HepG2 (cell line): ENCODE results near the gene ABL2. TPM values are rescaled to one million over a fixed set of nuclear protein-coding genes. Genes with fewer than 3 reads are reported as not detected.

Source experiments
- ATAD3A ChIP-seq: sonication (generic); formaldehyde crosslinking; IDR thresholded peaks from 2 replicates; pipeline ENCODE4 v1.4.0; 2020; ENCODE audit warnings: missing genetic modification reagents
- ATF7-NPFF ChIP-seq: sonication (generic); formaldehyde crosslinking; IDR thresholded peaks from 2 replicates; pipeline ENCODE4 v1.8.1; 2023; ENCODE audit warnings: mild to moderate bottlenecking, low read depth, missing genetic modification reagents, moderate library complexity
- CREM ChIP-seq, 2 experiments: sonication (generic) in 1 of 2; formaldehyde crosslinking in 1 of 2; IDR thresholded peaks; 2 replicates each; pipeline versions ENCODE4 v1.4.0 to v1.6.1; 2016 to 2020; ENCODE audit warnings: antibody characterized with exemption in 1 of 2, mild to moderate bottlenecking in 1 of 2, missing genetic modification reagents in 1 of 2
- DPF2 ChIP-seq: sonication (generic); formaldehyde crosslinking; IDR thresholded peaks from 2 replicates; pipeline ENCODE4 v1.4.0; 2020; ENCODE audit warnings: mild to moderate bottlenecking, low read depth, missing genetic modification reagents, borderline replicate concordance
- EHMT2 ChIP-seq: fragments of 200-600 bp; sonication (generic); IDR thresholded peaks from 2 replicates; pipeline ENCODE4 v1.7.0; 2017; ENCODE audit warnings: antibody characterized with exemption, low read depth, low read length, borderline replicate concordance
- EP300 ChIP-seq, 3 experiments: sonication (generic) in 1 of 3; formaldehyde crosslinking in 1 of 3; IDR thresholded peaks; 2 replicates each; pipeline versions ENCODE4 v1.5.1 to v1.6.1; 2011 to 2020; ENCODE audit warnings: low read depth in 2 of 3, low read length in 2 of 3, borderline replicate concordance in 1 of 3, improper control_type of control experiment in 1 of 3, mild to moderate bottlenecking in 1 of 3, missing genetic modification reagents in 1 of 3, moderate library complexity in 1 of 3
- KDM1A ChIP-seq: IDR thresholded peaks from 2 replicates; pipeline ENCODE4 v1.6.1; 2016; ENCODE audit warnings: missing compliant biosample characterization
- KLF13 ChIP-seq: sonication (generic); formaldehyde crosslinking; IDR thresholded peaks from 2 replicates; pipeline ENCODE4 v1.4.0; 2020; ENCODE audit warnings: mild to moderate bottlenecking, missing genetic modification reagents
- MAFF ChIP-seq: IDR thresholded peaks from 2 replicates; pipeline ENCODE4 v1.6.1; 2011; ENCODE audit warnings: low read depth, low read length, improper control_type of control experiment
- SAP130 ChIP-seq: IDR thresholded peaks from 2 replicates; pipeline ENCODE4 v1.6.1; 2016; ENCODE audit warnings: low read depth
- SRSF1 ChIP-seq: fragments of 200-400 bp; formaldehyde crosslinking; optimal IDR thresholded peaks from 2 replicates; pipeline ENCODE3; 2017; ENCODE audit warnings: mild to moderate bottlenecking, low read depth, low read length, moderate library complexity
- SRY ChIP-seq: sonication (generic); formaldehyde crosslinking; IDR thresholded peaks from 2 replicates; pipeline ENCODE4 v1.8.0; 2022; ENCODE audit warnings: mild to moderate bottlenecking, missing genetic modification reagents
- ZMYM4 ChIP-seq: sonication (generic); formaldehyde crosslinking; IDR thresholded peaks from 2 replicates; pipeline ENCODE4 v1.8.1; 2023; ENCODE audit warnings: mild to moderate bottlenecking, missing genetic modification reagents
- ZNF446 ChIP-seq: sonication (generic); formaldehyde crosslinking; IDR thresholded peaks from 2 replicates; pipeline ENCODE4 v1.5.0; 2020; ENCODE audit warnings: mild to moderate bottlenecking, missing genetic modification reagents
- ZNF614 ChIP-seq: IDR thresholded peaks from 2 replicates; pipeline ENCODE4 v1.6.1; 2018; ENCODE audit warnings: missing biosample characterization, missing genetic modification reagents, inconsistent platforms, borderline replicate concordance
- ZNF839 ChIP-seq: sonication (generic); formaldehyde crosslinking; IDR thresholded peaks from 2 replicates; pipeline ENCODE4 v1.4.0; 2020; ENCODE audit warnings: missing genetic modification reagents, mild to moderate bottlenecking, borderline replicate concordance
- polyA plus RNA-seq, 8 experiments: library from polyadenylated mRNA; depleted of rRNA in 3 of 8; stranded (reverse) in 7 of 8; unstranded in 1 of 8; fragments of >200 nt; fragmentation: Illumina TruSeq in 4 of 8; extraction: Trizol in 4 of 8; gene quantifications; 2 replicates each; pipeline versions ENCODE4 v1.2.1 to v1.2.3, GENCODE V29; 2011 to 2016; ENCODE audit warnings: low read depth in 4 of 8, missing spikeins in 1 of 8, mixed read lengths in 1 of 8; ENCODE audit not compliant: insufficient read depth in 1 of 8
- total RNA-seq, 5 experiments: library from RNA; depleted of rRNA; stranded (reverse); fragments of >200 nt; fragmentation: Illumina TruSeq; extraction: Trizol; gene quantifications; 2 replicates each; pipeline ENCODE4 v1.2.3, GENCODE V29; 2016; ENCODE audit warnings: low read depth in 1 of 5
- TF ChIP-seq, protein P1 (sequence below): sonication (generic); formaldehyde crosslinking; IDR thresholded peaks from 2 replicates; pipeline ENCODE4 v1.5.0; 2020; ENCODE audit warnings: missing genetic modification reagents, mild to moderate bottlenecking, borderline replicate concordance
- TF ChIP-seq, protein P2 (sequence below): sonication (generic); formaldehyde crosslinking; IDR thresholded peaks from 2 replicates; pipeline ENCODE4 v1.4.0; 2020; ENCODE audit warnings: missing genetic modification reagents, mild to moderate bottlenecking, borderline replicate concordance
- TF ChIP-seq, protein P3 (sequence below): sonication (generic); formaldehyde crosslinking; IDR thresholded peaks from 2 replicates; pipeline ENCODE4 v1.4.0; 2020; ENCODE audit warnings: missing genetic modification reagents, borderline replicate concordance
- TF ChIP-seq, protein P4 (sequence below): sonication (generic); formaldehyde crosslinking; IDR thresholded peaks from 2 replicates; pipeline ENCODE4 v1.4.0; 2020; ENCODE audit warnings: mild to moderate bottlenecking, low read depth, missing genetic modification reagents
- TF ChIP-seq, protein P5 (sequence below): sonication (generic); formaldehyde crosslinking; conservative IDR thresholded peaks from 2 replicates; pipeline ENCODE4 v1.4.0; 2020; ENCODE audit warnings: missing genetic modification reagents
- TF ChIP-seq, protein P6 (sequence below): sonication (generic); formaldehyde crosslinking; IDR thresholded peaks from 2 replicates; pipeline ENCODE4 v1.9.0; 2022; ENCODE audit warnings: low read depth, missing genetic modification reagents

Gene ABL2
- total and polyA plus RNA-seq, 2 of the 13 experiments (the other 11 are each of a cell fraction or from before 2014, with no cell fraction given): 5.8 to 6.0 TPM

DNA sequence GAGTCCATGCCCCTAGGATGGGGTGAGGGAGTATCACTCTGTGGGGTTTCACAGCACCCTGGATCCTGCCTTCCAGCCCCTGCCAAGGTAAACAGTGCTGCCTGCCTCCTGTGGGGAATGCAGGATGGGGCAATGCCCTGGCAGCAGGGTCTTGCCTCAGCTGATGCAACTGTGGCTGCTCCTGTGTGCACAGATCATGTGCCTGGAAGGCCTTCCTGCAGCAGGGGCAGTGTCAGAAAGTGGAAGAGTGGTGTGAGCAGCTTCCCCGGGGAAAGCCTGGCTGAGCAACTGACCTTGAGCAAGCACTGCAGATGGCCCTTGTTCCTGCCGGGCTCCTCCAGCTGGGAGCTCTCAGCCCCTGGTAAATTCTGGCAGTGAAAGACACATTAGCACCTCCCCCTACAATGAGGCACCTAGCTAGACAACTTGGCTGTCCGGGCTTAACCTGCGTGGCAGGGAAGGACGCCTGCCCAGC is 137.7 kb downstream of the ABL2 start (continued):
- TF ChIP-seq SRY (CRISPR knock-in tag) (no peak), SAP130 (CRISPR knock-in tag) (peak; percentile 68), DPF2 (no peak), EP300 (IDR thresholded peaks at IDR 0.05; ENCODE audit: low read depth in 2 of 2, low read length in 2 of 2) (no peak), EP300 (CRISPR knock-in tag; IDR thresholded peaks at IDR 0.05; ENCODE audit: borderline replicate concordance) (peak; percentile 81; the same call in 1 of the 2 replicates), CREM (IDR thresholded peaks at IDR 0.05) (no peak), CREM (CRISPR knock-in tag; IDR thresholded peaks at IDR 0.05) (no peak), MAFF (no peak), KDM1A (CRISPR knock-in tag) (peak; percentile 83; the same call in 1 of the 2 replicates), EHMT2 (no peak), ATF7-NPFF (CRISPR knock-in tag) (no peak), KLF13 (CRISPR knock-in tag) (no peak), SRSF1 (no peak), ZNF446 (CRISPR knock-in tag) (no peak), ZNF839 (no peak), ATAD3A (CRISPR knock-in tag) (no peak), ZMYM4 (peak; percentile 58; the same call in 1 of the 2 replicates), ZNF614 (CRISPR knock-in tag) (0 out of 2 replicates have a peak, but pooled peaks have one; percentile 27)
- TF ChIP-seq, protein P1, sequence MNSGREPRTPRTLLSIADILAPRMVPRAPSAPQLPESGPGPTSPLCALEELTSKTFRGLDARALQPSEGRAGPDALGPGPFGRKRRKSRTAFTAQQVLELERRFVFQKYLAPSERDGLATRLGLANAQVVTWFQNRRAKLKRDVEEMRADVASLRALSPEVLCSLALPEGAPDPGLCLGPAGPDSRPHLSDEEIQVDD (CRISPR knock-in tag): no peak
- TF ChIP-seq, protein P2, sequence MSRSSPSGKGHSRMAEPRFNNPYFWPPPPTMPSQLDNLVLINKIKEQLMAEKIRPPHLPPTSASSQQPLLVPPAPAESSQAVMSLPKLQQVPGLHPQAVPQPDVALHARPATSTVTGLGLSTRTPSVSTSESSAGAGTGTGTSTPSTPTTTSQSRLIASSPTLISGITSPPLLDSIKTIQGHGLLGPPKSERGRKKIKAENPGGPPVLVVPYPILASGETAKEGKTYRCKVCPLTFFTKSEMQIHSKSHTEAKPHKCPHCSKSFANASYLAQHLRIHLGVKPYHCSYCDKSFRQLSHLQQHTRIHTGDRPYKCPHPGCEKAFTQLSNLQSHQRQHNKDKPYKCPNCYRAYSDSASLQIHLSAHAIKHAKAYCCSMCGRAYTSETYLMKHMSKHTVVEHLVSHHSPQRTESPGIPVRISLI (CRISPR knock-in tag): no peak
- TF ChIP-seq, protein P3, sequence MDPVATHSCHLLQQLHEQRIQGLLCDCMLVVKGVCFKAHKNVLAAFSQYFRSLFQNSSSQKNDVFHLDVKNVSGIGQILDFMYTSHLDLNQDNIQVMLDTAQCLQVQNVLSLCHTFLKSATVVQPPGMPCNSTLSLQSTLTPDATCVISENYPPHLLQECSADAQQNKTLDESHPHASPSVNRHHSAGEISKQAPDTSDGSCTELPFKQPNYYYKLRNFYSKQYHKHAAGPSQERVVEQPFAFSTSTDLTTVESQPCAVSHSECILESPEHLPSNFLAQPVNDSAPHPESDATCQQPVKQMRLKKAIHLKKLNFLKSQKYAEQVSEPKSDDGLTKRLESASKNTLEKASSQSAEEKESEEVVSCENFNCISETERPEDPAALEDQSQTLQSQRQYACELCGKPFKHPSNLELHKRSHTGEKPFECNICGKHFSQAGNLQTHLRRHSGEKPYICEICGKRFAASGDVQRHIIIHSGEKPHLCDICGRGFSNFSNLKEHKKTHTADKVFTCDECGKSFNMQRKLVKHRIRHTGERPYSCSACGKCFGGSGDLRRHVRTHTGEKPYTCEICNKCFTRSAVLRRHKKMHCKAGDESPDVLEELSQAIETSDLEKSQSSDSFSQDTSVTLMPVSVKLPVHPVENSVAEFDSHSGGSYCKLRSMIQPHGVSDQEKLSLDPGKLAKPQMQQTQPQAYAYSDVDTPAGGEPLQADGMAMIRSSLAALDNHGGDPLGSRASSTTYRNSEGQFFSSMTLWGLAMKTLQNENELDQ (CRISPR knock-in tag): 0 out of 2 replicates have a peak, but pooled peaks have one; percentile 18
- TF ChIP-seq, protein P4, sequence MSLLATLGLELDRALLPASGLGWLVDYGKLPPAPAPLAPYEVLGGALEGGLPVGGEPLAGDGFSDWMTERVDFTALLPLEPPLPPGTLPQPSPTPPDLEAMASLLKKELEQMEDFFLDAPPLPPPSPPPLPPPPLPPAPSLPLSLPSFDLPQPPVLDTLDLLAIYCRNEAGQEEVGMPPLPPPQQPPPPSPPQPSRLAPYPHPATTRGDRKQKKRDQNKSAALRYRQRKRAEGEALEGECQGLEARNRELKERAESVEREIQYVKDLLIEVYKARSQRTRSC (CRISPR knock-in tag): no peak
- TF ChIP-seq, protein P5, sequence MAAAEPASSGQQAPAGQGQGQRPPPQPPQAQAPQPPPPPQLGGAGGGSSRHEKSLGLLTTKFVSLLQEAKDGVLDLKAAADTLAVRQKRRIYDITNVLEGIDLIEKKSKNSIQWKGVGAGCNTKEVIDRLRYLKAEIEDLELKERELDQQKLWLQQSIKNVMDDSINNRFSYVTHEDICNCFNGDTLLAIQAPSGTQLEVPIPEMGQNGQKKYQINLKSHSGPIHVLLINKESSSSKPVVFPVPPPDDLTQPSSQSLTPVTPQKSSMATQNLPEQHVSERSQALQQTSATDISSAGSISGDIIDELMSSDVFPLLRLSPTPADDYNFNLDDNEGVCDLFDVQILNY: no peak
- TF ChIP-seq, protein P6, sequence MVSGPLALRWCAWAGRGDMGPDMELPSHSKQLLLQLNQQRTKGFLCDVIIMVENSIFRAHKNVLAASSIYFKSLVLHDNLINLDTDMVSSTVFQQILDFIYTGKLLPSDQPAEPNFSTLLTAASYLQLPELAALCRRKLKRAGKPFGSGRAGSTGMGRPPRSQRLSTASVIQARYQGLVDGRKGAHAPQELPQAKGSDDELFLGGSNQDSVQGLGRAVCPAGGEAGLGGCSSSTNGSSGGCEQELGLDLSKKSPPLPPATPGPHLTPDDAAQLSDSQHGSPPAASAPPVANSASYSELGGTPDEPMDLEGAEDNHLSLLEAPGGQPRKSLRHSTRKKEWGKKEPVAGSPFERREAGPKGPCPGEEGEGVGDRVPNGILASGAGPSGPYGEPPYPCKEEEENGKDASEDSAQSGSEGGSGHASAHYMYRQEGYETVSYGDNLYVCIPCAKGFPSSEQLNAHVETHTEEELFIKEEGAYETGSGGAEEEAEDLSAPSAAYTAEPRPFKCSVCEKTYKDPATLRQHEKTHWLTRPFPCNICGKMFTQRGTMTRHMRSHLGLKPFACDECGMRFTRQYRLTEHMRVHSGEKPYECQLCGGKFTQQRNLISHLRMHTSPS (CRISPR knock-in tag): peak; percentile 98
